Aorta (tissue), 5 donors: ENCODE results near the gene MN1. TPM values are rescaled to one million over a fixed set of nuclear protein-coding genes. Genes with fewer than 3 reads are reported as not detected.

Experiments
- ATAC-seq: fragments of 200-7000 bp; cut with Tn5 transposase; one replicate; pipeline ENCODE4 v1.9.1; 2022; ENCODE audit warnings: moderate library complexity; ENCODE audit not compliant: low FRiP score
- DNase-seq, 2 donors: peaks; one replicate each; pipeline ENCODE4 v3.0.0-alpha.2; 2020
- H3K27ac ChIP-seq, 2 donors: one replicate each; pipeline ENCODE4 v1.5.1; 2013; ENCODE audit warnings: low read length in 2 of 2, mild to moderate bottlenecking in 2 of 2, moderate library complexity in 2 of 2, control low read depth in 1 of 2, inconsistent platforms in 1 of 2, low read depth in 1 of 2
- H3K27me3 ChIP-seq, 2 donors: one replicate each; pipeline ENCODE4 v1.6.1; 2013; ENCODE audit warnings: control low read depth in 1 of 2, low read length in 1 of 2, mild to moderate bottlenecking in 1 of 2, moderate library complexity in 1 of 2; ENCODE audit not compliant: insufficient read depth in 2 of 2, control insufficient read depth in 1 of 2
- H3K36me3 ChIP-seq, 2 donors: one replicate each; pipeline ENCODE4 v1.6.1; 2013; ENCODE audit warnings: control low read depth in 1 of 2, low read length in 1 of 2, mild to moderate bottlenecking in 1 of 2; ENCODE audit not compliant: insufficient read depth in 2 of 2, control insufficient read depth in 1 of 2
- H3K4me1 ChIP-seq, 2 donors: one replicate each; pipeline ENCODE4 v1.6.1; 2013; ENCODE audit warnings: low read length in 2 of 2, control low read depth in 1 of 2, mild to moderate bottlenecking in 1 of 2, moderate library complexity in 1 of 2; ENCODE audit not compliant: insufficient read depth in 2 of 2, control insufficient read depth in 1 of 2
- H3K4me3 ChIP-seq, 2 donors: one replicate each; pipeline ENCODE4 v1.5.1; 2013; ENCODE audit warnings: low read length in 2 of 2, control low read depth in 1 of 2, mild to moderate bottlenecking in 1 of 2
- H3K9me3 ChIP-seq: one replicate; pipeline ENCODE4 v1.6.1; 2013; ENCODE audit warnings: mild to moderate bottlenecking, low read length; ENCODE audit not compliant: control insufficient read depth
- WGBS, 2 donors: extraction: QIAGEN DNeasy Blood & Tissue Kit; methylation state at CpG; one replicate each; pipeline ENCODE4 v1.1.7; 2013; 5-methylcytosine and 5-hydroxymethylcytosine counted together
- intact Hi-C, 2 donors: fragments of 100-400 bp; cut with DNase I; formaldehyde crosslinking; loops; one replicate each; pipeline versions ENCODE4 v1.14.2 to v1.15.0; 2022
- polyA plus RNA-seq, 2 donors: library from polyadenylated mRNA; stranded (reverse); fragments of 200-250 nt; gene quantifications; one replicate each; pipeline ENCODE4 v1.2.3, GENCODE V29; 2013
- total RNA-seq, 2 donors: library from RNA; stranded (reverse); fragmentation: NEBNext Ultra II Directional; extraction: Animal tissue kit (Norgen Biotek cat#: 25700); gene quantifications; one replicate each; pipeline ENCODE4 v1.2.1, GENCODE V29; 2021
- donor health status: healthy with polysubstance abuse.
- donor health status: Bipolar disorder and iron deficiency.
- donor health status: DM: no; HTN: no; CAD: no.
- donor health status: DM: no; HTN: no; CAD: no.
- donor health status: DM: yes; HTN: yes; CAD: no.

The MN1 gene
- total and polyA plus RNA-seq, 4 donors: 2.1 to 37.7 (median 13.3) TPM

DNA sequence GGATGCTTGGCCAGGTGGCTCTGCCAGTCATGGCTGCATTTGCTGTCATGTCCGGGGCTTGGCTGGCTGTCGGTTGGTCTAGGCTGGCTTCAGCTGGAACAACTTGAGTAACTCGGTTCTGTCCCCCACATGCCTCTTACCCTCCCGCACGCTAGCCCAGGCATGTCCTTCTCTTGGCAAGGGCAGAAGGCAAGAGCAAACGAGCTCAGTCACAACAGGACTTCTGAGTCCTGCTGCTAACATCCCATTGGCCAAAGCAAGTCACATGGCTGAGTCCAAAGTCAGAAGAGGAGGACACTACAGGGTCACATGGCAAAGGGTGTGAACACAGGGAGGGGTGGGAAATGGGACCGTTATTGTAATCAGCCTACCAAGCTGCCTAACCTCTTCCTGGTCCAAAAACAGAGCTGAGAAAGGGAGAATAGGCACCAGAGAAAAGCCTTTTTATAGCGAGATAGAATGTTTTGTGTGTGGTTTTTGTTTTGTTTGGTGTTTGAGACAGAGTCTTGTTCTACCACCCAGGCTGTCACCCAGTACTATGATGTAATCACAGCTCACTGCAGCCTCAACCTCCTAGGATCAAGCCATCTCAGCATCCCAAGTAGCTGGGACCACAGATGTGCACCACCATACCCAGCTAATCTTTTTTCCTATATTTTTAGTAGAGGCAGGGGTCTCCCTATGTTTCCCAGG is 81.9 kb downstream of the MN1 start:
- no peaks in the 10 kb centered on the region for H3K4me1 ChIP-seq
- no peak overlapping the region for H3K4me3 ChIP-seq
- peaks cover 1% of the 10 kb centered on the region for H3K9me3 ChIP-seq
- no peak overlapping the region for H3K27ac ChIP-seq
- ATAC-seq: peak; percentile 40
- intact Hi-C loops: no loop called here
- DNase-seq: peak in 1 of 2 donors; percentile 66
- H3K36me3 ChIP-seq: no peaks in the 10 kb centered on the region
- H3K27me3 ChIP-seq: no peaks in the 10 kb centered on the region
- 41 to 43% methylated on average over 8 of the region's 8 CpGs for WGBS, 2 donors

DNA sequence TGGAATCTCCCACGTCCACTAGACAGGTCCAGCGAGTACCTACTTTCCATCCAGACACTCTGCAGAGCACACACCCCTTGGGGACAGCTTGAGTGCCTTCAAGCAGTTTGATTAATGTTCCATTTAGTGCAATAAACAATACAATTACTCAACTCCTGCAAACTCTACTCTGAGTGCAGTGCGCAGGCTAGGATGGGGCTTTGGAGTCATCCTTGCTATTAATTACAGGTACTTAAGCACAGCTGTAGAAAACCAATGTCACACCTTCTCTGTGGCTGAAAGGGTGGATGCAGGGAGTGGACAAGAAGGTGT is 82.6 kb downstream of the MN1 start:
- intact Hi-C loops: no loop called here
- H3K36me3 ChIP-seq: no peaks in the 10 kb centered on the region
- no peaks in the 10 kb centered on the region for H3K4me1 ChIP-seq
- peaks cover 1% of the 10 kb centered on the region for H3K9me3 ChIP-seq
- peak in 1 of 2 donors; percentile 14 for DNase-seq
- H3K27me3 ChIP-seq: no peaks in the 10 kb centered on the region
- no peak overlapping the region for H3K27ac ChIP-seq
- no peak overlapping the region for H3K4me3 ChIP-seq
- WGBS, 2 donors: 89 to 99% methylated on average over 3 of the region's 3 CpGs
- no peak for ATAC-seq

GRCh38 chr22:27718186-27719035 is 83.1 kb downstream of the MN1 start:
- no peak overlapping the region for H3K4me3 ChIP-seq
- no peaks in the 10 kb centered on the region for H3K27me3 ChIP-seq
- no peaks in the 10 kb centered on the region for H3K36me3 ChIP-seq
- H3K4me1 ChIP-seq: no peaks in the 10 kb centered on the region
- 20 to 27% methylated on average over 10 of the region's 10 CpGs for WGBS, 2 donors
- H3K9me3 ChIP-seq: peaks cover 1% of the 10 kb centered on the region
- peak; percentile 86 to 91 for DNase-seq
- ATAC-seq: peak; percentile 89
- intact Hi-C loops: no loop called here
- H3K27ac ChIP-seq: no peak overlapping the region

GRCh38 chr22:27717094-27717493 is 84.5 kb downstream of the MN1 start:
- intact Hi-C loops: no loop called here
- DNase-seq (peak in 1 of 2 donors; percentile 20), ATAC-seq (no peak)
- H3K4me3 ChIP-seq: no peak overlapping the region
- no peaks in the 10 kb centered on the region for H3K27me3 ChIP-seq
- H3K27ac ChIP-seq: no peak overlapping the region
- no peaks in the 10 kb centered on the region for H3K4me1 ChIP-seq
- peaks cover 1% of the 10 kb centered on the region for H3K9me3 ChIP-seq
- no peaks in the 10 kb centered on the region for H3K36me3 ChIP-seq
- 85 to 87% methylated on average over 9 of the region's 9 CpGs for WGBS, 2 donors

GRCh38 chr22:27716074-27716473 is 85.5 kb downstream of the MN1 start:
- H3K27ac ChIP-seq: no peak overlapping the region
- no peak for ATAC-seq
- intact Hi-C loops: no loop called here
- H3K36me3 ChIP-seq: no peaks in the 10 kb centered on the region
- H3K27me3 ChIP-seq: no peaks in the 10 kb centered on the region
- DNase-seq: peak in 1 of 2 donors; percentile 3
- 99 to 100% methylated on average over 1 of the region's 1 CpG for WGBS, 2 donors
- no peaks in the 10 kb centered on the region for H3K4me1 ChIP-seq
- no peak overlapping the region for H3K4me3 ChIP-seq
- peaks cover 1% of the 10 kb centered on the region for H3K9me3 ChIP-seq

GRCh38 chr22:27715106-27715505 is 86.5 kb downstream of the MN1 start:
- Histone ChIP-seq H3K4me3 (no peak overlapping the region), H3K27me3 (no peaks in the 10 kb centered on the region), H3K4me1 (no peaks in the 10 kb centered on the region), H3K9me3 (peaks cover 1% of the 10 kb centered on the region), H3K27ac (no peak overlapping the region), H3K36me3 (no peaks in the 10 kb centered on the region)
- WGBS, 2 donors: 90% methylated on average over 10 of the region's 10 CpGs
- no peak for ATAC-seq
- DNase-seq: peak in 1 of 2 donors; percentile 31
- intact Hi-C loops: no loop called here

DNA sequence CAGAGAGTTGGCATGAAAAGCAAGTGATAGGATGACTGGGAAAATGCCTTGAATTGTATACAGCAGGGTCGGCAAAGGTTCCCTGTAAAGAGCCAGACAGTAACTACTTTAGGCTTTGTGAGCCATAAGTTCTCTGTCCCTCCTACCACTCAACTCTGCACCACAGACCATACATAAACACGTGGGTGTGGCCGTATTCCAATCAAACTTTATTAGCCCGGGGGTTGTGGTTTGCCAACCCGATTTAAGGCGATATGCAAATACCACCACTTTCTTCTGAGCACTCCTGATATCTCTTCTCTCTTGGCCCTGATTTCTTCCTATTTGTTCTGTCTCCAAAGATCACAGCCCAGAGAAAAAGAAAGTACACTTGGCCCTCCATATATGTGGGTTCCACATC is 87.5 kb downstream of the MN1 start:
- Histone ChIP-seq H3K36me3 (no peaks in the 10 kb centered on the region), H3K9me3 (peaks cover 1% of the 10 kb centered on the region), H3K4me3 (no peak overlapping the region), H3K4me1 (no peaks in the 10 kb centered on the region), H3K27me3 (no peaks in the 10 kb centered on the region), H3K27ac (no peak overlapping the region)
- intact Hi-C loops: no loop called here
- ATAC-seq: no peak
- WGBS, 2 donors: 27 to 47% methylated on average over 6 of the region's 6 CpGs
- peak in 1 of 2 donors; percentile 15 for DNase-seq

GRCh38 chr22:27713461-27713860 is 88.1 kb downstream of the MN1 start:
- 72% methylated on average over 4 of the region's 4 CpGs for WGBS, 2 donors
- ATAC-seq (no peak), DNase-seq (peak in 1 of 2 donors; percentile 21)
- H3K4me3 ChIP-seq: no peak overlapping the region
- H3K9me3 ChIP-seq: peaks cover 1% of the 10 kb centered on the region
- no peaks in the 10 kb centered on the region for H3K36me3 ChIP-seq
- H3K27me3 ChIP-seq: no peaks in the 10 kb centered on the region
- H3K4me1 ChIP-seq: no peaks in the 10 kb centered on the region
- intact Hi-C loops: no loop called here
- no peak overlapping the region for H3K27ac ChIP-seq

DNA sequence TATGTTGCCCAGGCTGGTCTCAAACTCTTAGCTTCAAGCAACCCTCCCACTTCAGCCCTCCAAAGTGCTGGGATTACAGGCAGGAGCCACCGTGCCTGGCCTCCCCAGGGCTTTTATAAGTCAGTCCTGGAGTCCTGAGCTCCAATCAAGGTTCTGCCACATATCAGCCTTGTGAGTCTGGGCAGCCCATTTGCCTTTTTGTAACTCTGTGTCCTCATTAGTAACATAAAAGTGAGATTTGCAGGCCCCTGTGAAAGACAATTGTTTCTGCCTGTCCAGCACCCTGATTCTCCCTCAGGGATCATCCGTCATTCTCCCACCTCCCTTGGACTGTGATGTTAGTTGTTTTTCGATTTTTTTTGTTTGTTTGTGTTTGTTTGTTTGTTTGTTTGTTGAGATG is 89.8 kb downstream of the MN1 start:
- no peak overlapping the region for H3K27ac ChIP-seq
- H3K4me3 ChIP-seq: no peak overlapping the region
- H3K4me1 ChIP-seq: no peaks in the 10 kb centered on the region
- intact Hi-C loops: no loop called here
- ATAC-seq: no peak
- H3K36me3 ChIP-seq: no peaks in the 10 kb centered on the region
- no peaks in the 10 kb centered on the region for H3K27me3 ChIP-seq
- peaks cover 1% of the 10 kb centered on the region for H3K9me3 ChIP-seq
- DNase-seq: no peak
- 68 to 72% methylated on average over 3 of the region's 3 CpGs for WGBS, 2 donors
